NB4 (cell line): ENCODE data around the gene MLH1.

Experiments used
- DNase-seq: peaks from one replicate; pipeline ENCODE4 v3.0.0; 2010; ENCODE audit warnings: low read depth
- H3K4me3 ChIP-seq: one replicate; pipeline ENCODE4 v1.5.1; 2011; ENCODE audit warnings: mild to moderate bottlenecking, low read depth, low read length, moderate library complexity
- MAX ChIP-seq: IDR thresholded peaks from 2 replicates; pipeline ENCODE4 v1.6.1; 2011; ENCODE audit warnings: low read depth, low read length
- MYC ChIP-seq: IDR thresholded peaks from 2 replicates; pipeline ENCODE4 v1.6.1; 2011; ENCODE audit warnings: low read depth, low read length
- POLR2A ChIP-seq: IDR thresholded peaks from 2 replicates; pipeline ENCODE4 v1.6.1; 2011; ENCODE audit warnings: mild to moderate bottlenecking; ENCODE audit not compliant: insufficient read length; ENCODE audit errors: extremely low read depth
- TF ChIP-seq, protein P1 (sequence below): IDR thresholded peaks from one replicate; pipeline ENCODE4 v1.5.1; 2012; ENCODE audit warnings: low read depth, low read length

Gene MLH1

GRCh38 chr3:37025561-37026335 is 32.4 kb downstream of the MLH1 start:
- DNase-seq = no peak
- TF ChIP-seq MAX (no peak), MYC (no peak), POLR2A (no peak)
- TF ChIP-seq, protein P1, sequence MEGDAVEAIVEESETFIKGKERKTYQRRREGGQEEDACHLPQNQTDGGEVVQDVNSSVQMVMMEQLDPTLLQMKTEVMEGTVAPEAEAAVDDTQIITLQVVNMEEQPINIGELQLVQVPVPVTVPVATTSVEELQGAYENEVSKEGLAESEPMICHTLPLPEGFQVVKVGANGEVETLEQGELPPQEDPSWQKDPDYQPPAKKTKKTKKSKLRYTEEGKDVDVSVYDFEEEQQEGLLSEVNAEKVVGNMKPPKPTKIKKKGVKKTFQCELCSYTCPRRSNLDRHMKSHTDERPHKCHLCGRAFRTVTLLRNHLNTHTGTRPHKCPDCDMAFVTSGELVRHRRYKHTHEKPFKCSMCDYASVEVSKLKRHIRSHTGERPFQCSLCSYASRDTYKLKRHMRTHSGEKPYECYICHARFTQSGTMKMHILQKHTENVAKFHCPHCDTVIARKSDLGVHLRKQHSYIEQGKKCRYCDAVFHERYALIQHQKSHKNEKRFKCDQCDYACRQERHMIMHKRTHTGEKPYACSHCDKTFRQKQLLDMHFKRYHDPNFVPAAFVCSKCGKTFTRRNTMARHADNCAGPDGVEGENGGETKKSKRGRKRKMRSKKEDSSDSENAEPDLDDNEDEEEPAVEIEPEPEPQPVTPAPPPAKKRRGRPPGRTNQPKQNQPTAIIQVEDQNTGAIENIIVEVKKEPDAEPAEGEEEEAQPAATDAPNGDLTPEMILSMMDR = no peak
- H3K4me3 ChIP-seq = no peak overlapping the region

GRCh38 chr3:37026851-37027250 is 33.5 kb downstream of the MLH1 start:
- TF ChIP-seq MYC (no peak), POLR2A (no peak), MAX (no peak)
- TF ChIP-seq, protein P1 = no peak
- H3K4me3 ChIP-seq = no peak overlapping the region
- no peak for DNase-seq

- H3K4me3 ChIP-seq = no peak overlapping the region
- no peak for TF ChIP-seq MAX
- no peak for DNase-seq
Observed at GRCh38 chr3:37028329-37028728, 35.0 kb downstream of the MLH1 start.

GRCh38 chr3:37029111-37029510 is 35.8 kb downstream of the MLH1 start:
- DNase-seq = no peak
- TF ChIP-seq, protein P1 = no peak
- TF ChIP-seq MAX (no peak), MYC (no peak), POLR2A (no peak)
- H3K4me3 ChIP-seq = no peak overlapping the region

DNA sequence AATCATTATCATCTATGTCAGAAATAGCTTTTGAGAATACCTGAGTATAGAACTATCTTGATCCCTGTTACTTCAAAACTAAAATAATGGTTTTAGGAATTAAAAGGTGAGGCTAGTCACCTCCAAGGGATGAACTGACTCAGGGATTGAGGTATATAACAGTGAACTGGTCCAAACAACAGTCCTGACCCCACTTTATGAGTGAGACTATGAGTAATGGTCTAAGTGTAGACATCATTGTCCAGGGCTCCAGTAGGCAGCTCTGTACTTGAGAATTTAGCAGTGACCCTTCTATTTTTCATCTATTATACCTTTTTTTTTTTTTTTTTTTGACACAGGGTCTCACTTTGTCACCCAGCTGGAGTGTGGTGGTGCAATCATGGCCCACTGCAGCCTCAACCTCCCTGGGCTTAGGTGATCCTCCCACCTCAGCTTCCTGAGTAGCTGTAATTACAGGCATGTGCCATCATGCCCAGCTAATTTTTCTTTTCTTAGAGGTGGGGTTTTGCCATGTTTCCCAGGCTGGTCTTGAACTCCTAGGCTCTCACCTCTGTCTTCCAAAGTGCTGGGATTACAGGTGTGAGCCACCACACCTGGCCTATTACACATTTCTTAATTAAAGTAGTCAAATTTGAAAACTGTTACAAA is 36.3 kb downstream of the MLH1 start:
- DNase-seq = no peak
- H3K4me3 ChIP-seq = no peak overlapping the region
- TF ChIP-seq, protein P1 = no peak
- no peak for TF ChIP-seq MYC
- TF ChIP-seq POLR2A = no peak
- no peak for TF ChIP-seq MAX

GRCh38 chr3:37030588-37030987 is 37.3 kb downstream of the MLH1 start:
- H3K4me3 ChIP-seq = no peak overlapping the region
- TF ChIP-seq POLR2A (no peak), MYC (no peak), MAX (no peak)
- TF ChIP-seq, protein P1 = no peak
- DNase-seq = no peak
